GM23338 (cell line): ENCODE results near the gene DTD1. TPM values are rescaled to one million over a fixed set of nuclear protein-coding genes. Genes with fewer than 3 reads are reported as not detected.

Experiments used
- ATAC-seq: fragments of 200-7000 bp; cut with Tn5 transposase; 3 replicates; pipeline ENCODE4 v1.9.1; 2020
- DNase-seq: peaks from one replicate; pipeline ENCODE4 v3.0.0-alpha.2; 2015; ENCODE audit warnings: low spot score
- H2AFZ ChIP-seq: fragments of 200-600 bp; sonication (generic); 2 replicates; pipeline ENCODE4 v1.8.0; 2016; ENCODE audit warnings: antibody characterized with exemption, mild to moderate bottlenecking, moderate library complexity
- H3F3A ChIP-seq: fragments of 200-600 bp; sonication (generic); replicated peaks from 2 replicates; pipeline ENCODE4 v1.8.0; 2017; ENCODE audit warnings: antibody characterized with exemption, mixed run types, low read depth
- H3K27ac ChIP-seq: fragments of 200-600 bp; sonication (generic); 2 replicates; pipeline ENCODE4 v1.6.1; 2016; ENCODE audit warnings: low read depth
- H3K27me3 ChIP-seq: fragments of 200-600 bp; sonication (generic); 2 replicates; pipeline ENCODE4 v1.8.0; 2016; ENCODE audit warnings: mild to moderate bottlenecking, mixed run types, moderate library complexity; ENCODE audit not compliant: insufficient read depth
- H3K36me3 ChIP-seq: fragments of 200-600 bp; sonication (generic); 2 replicates; pipeline ENCODE4 v1.8.0; 2016; ENCODE audit warnings: mild to moderate bottlenecking; ENCODE audit not compliant: insufficient read depth
- H3K4me1 ChIP-seq: fragments of 200-600 bp; sonication (generic); 2 replicates; pipeline ENCODE4 v1.8.0; 2016; ENCODE audit warnings: mild to moderate bottlenecking, moderate library complexity; ENCODE audit not compliant: insufficient read depth
- H3K4me2 ChIP-seq: fragments of 200-600 bp; sonication (generic); 2 replicates; pipeline ENCODE4 v1.7.1; 2017; ENCODE audit warnings: mixed run types
- H3K4me3 ChIP-seq: fragments of 200-600 bp; sonication (generic); 2 replicates; pipeline ENCODE4 v1.6.1; 2016; ENCODE audit warnings: mixed run types
- H3K79me2 ChIP-seq: fragments of 200-600 bp; sonication (generic); replicated peaks from 2 replicates; pipeline ENCODE4 v1.8.0; 2017; ENCODE audit warnings: mild to moderate bottlenecking; ENCODE audit not compliant: insufficient read depth
- H3K9me2 ChIP-seq: fragments of 200-600 bp; sonication (generic); 2 replicates; pipeline ENCODE4 v1.8.0; 2017; ENCODE audit not compliant: insufficient read depth
- H4K20me1 ChIP-seq: fragments of 200-600 bp; sonication (generic); replicated peaks from 2 replicates; pipeline ENCODE4 v1.8.0; 2017; ENCODE audit warnings: mild to moderate bottlenecking; ENCODE audit not compliant: insufficient read depth
- H3K27ac Mint-ChIP-seq: 2 replicates; pipeline ENCODE4 v1.8.0; 2020; ENCODE audit warnings: inconsistent platforms, mild to moderate bottlenecking, moderate library complexity, mixed read lengths
- H3K27me3 Mint-ChIP-seq: 3 replicates; pipeline ENCODE4 v1.8.0; 2022; ENCODE audit warnings: low read depth, mild to moderate bottlenecking, moderate library complexity, mixed read lengths, inconsistent platforms; ENCODE audit not compliant: insufficient read depth, poor library complexity
- H3K36me3 Mint-ChIP-seq: 3 replicates; pipeline ENCODE4 v1.8.0; 2021; ENCODE audit warnings: low read depth, mild to moderate bottlenecking, inconsistent platforms, moderate library complexity, mixed read lengths
- H3K4me1 Mint-ChIP-seq: 3 replicates; pipeline ENCODE4 v1.8.0; 2020; ENCODE audit warnings: mild to moderate bottlenecking, inconsistent platforms, mixed read lengths
- H3K4me3 Mint-ChIP-seq: 3 replicates; pipeline ENCODE4 v1.8.0; 2021; ENCODE audit warnings: moderate library complexity, mild to moderate bottlenecking, inconsistent platforms, mixed read lengths
- H3K9me3 Mint-ChIP-seq: 3 replicates; pipeline ENCODE4 v1.8.0; 2020; ENCODE audit warnings: moderate library complexity, mild to moderate bottlenecking, inconsistent platforms, mixed read lengths
- CREB1 ChIP-seq: fragments of 250-450 bp; sonication (Bioruptor Pico); IDR thresholded peaks from 2 replicates; pipeline ENCODE4 v1.5.0; 2020; ENCODE audit warnings: low read depth, mild to moderate bottlenecking, moderate library complexity
- EZH2 ChIP-seq: fragments of 200-600 bp; sonication (generic); IDR thresholded peaks from one replicate; pipeline ENCODE4 v1.8.0; 2017; ENCODE audit warnings: antibody characterized with exemption, mild to moderate bottlenecking, low read depth; ENCODE audit not compliant: unreplicated experiment
- EZH2phosphoT487 ChIP-seq: fragments of 200-600 bp; sonication (generic); IDR thresholded peaks from one replicate; pipeline ENCODE4 v1.8.1; 2018; ENCODE audit warnings: antibody characterized with exemption; ENCODE audit not compliant: unreplicated experiment
- JUNB ChIP-seq: IDR thresholded peaks from one replicate; pipeline ENCODE4 v1.6.1; 2016; ENCODE audit warnings: antibody characterized with exemption; ENCODE audit not compliant: unreplicated experiment
- NANOG ChIP-seq: IDR thresholded peaks from 2 replicates; pipeline ENCODE4 v1.6.1; 2016; ENCODE audit warnings: antibody characterized with exemption, borderline replicate concordance
- POLR2AphosphoS5 ChIP-seq: IDR thresholded peaks from 2 replicates; pipeline ENCODE4 v1.6.1; 2016; ENCODE audit warnings: antibody characterized with exemption, low read depth
- STAT1 ChIP-seq: IDR thresholded peaks from one replicate; pipeline ENCODE4 v1.6.1; 2016; ENCODE audit warnings: antibody characterized with exemption; ENCODE audit not compliant: unreplicated experiment
- ZNF114 ChIP-seq: fragments of 250-450 bp; sonication (Bioruptor Pico); IDR thresholded peaks from 2 replicates; pipeline ENCODE4 v1.5.0; 2020; ENCODE audit warnings: mild to moderate bottlenecking, moderate library complexity
- ZNF331 ChIP-seq: fragments of 250-450 bp; sonication (Bioruptor Pico); IDR thresholded peaks from 2 replicates; pipeline ENCODE4 v1.5.0; 2020; ENCODE audit warnings: low read depth, mild to moderate bottlenecking, moderate library complexity
- polyA plus RNA-seq: library from polyadenylated mRNA; unstranded; fragments of >200 nt; fragmentation: Nextera tagmentation; extraction: Ambion mirVana; gene quantifications from 2 replicates; pipeline ENCODE4 v1.2.1, GENCODE V29; 2016
- total RNA-seq: library from RNA; depleted of rRNA; stranded (reverse); fragments of >200 nt; shearing (Covaris generic); gene quantifications from 2 replicates; pipeline ENCODE4 v1.2.3, GENCODE V29; 2014
- TF ChIP-seq, protein P1 (sequence below), 2 experiments: fragments of 200-600 bp in 1 of 2; sonication (generic) in 1 of 2; conservative IDR thresholded peaks; 2 replicates each; pipeline versions ENCODE4 v1.5.1 to v1.6.1; 2016 to 2017; ENCODE audit warnings: antibody characterized with exemption in 2 of 2, low read depth in 2 of 2, mild to moderate bottlenecking in 2 of 2, moderate library complexity in 1 of 2
- TF ChIP-seq, protein P2 (sequence below): fragments of 250-450 bp; sonication (Bioruptor Pico); IDR thresholded peaks from 2 replicates; pipeline ENCODE4 v1.5.0; 2020; ENCODE audit warnings: mild to moderate bottlenecking, moderate library complexity
- TF ChIP-seq, protein P3 (sequence below): IDR thresholded peaks from 2 replicates; pipeline ENCODE4 v1.6.1; 2016; ENCODE audit warnings: antibody characterized with exemption
- TF ChIP-seq, protein P4 (sequence below): IDR thresholded peaks from one replicate; pipeline ENCODE4 v1.6.1; 2018; ENCODE audit warnings: antibody characterized with exemption; ENCODE audit not compliant: unreplicated experiment

DTD1 gene
- total and polyA plus RNA-seq, 2 experiments from 2014 or later = 69.8 to 74.0 TPM

DNA sequence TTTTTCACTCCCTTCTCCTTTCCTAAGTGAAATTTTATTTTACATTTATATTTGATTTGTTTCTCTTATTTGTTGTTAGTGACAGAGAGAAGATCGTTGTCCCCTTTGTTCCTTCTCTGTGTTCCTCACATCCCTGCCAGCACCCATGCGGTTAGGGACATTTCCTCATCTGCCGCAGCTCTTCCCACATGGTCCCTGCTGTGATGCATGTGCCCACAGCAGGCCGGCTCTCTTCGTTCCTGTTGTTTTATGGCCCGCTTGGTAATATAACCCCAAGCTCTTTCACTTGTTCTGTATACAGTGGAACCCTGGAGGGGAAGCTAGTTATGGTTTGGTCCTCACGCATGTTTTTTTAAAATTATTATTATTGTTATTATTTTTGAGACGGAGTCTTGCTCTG is 23.6 kb downstream of the DTD1 start:
- no peaks in the 10 kb centered on the region for H3K9me2 ChIP-seq
- no peaks in the 10 kb centered on the region for H3K36me3 ChIP-seq
- peaks cover 6% of the 10 kb centered on the region; the same call in 1 of the 2 replicates for H4K20me1 ChIP-seq
- peaks cover 5% of the 10 kb centered on the region; the same call in 2 of the 3 replicates for H3K36me3 Mint-ChIP-seq
- H3F3A ChIP-seq = no peaks in the 10 kb centered on the region
- no peak overlapping the region for H3K4me3 ChIP-seq
- H3K27me3 ChIP-seq = no peaks in the 10 kb centered on the region
- no peaks in the 10 kb centered on the region; the same call in 1 of the 2 replicates for H3K79me2 ChIP-seq
- peaks cover 17% of the 10 kb centered on the region for H3K4me1 Mint-ChIP-seq
- H3K4me2 ChIP-seq = no peak overlapping the region
- H3K27me3 Mint-ChIP-seq = peaks cover 4% of the 10 kb centered on the region
- H2AFZ ChIP-seq = no peak overlapping the region
- no peak overlapping the region for H3K27ac ChIP-seq
- H3K4me1 ChIP-seq = no peaks in the 10 kb centered on the region
- H3K4me3 Mint-ChIP-seq = no peak overlapping the region
- peak overlapping the region; percentile 90 for H3K27ac Mint-ChIP-seq
- no peak for TF ChIP-seq ZNF331 (CRISPR knock-in tag)
- TF ChIP-seq POLR2AphosphoS5 = no peak
- TF ChIP-seq CREB1 (CRISPR knock-in tag) = no peak
- TF ChIP-seq, protein P1, sequence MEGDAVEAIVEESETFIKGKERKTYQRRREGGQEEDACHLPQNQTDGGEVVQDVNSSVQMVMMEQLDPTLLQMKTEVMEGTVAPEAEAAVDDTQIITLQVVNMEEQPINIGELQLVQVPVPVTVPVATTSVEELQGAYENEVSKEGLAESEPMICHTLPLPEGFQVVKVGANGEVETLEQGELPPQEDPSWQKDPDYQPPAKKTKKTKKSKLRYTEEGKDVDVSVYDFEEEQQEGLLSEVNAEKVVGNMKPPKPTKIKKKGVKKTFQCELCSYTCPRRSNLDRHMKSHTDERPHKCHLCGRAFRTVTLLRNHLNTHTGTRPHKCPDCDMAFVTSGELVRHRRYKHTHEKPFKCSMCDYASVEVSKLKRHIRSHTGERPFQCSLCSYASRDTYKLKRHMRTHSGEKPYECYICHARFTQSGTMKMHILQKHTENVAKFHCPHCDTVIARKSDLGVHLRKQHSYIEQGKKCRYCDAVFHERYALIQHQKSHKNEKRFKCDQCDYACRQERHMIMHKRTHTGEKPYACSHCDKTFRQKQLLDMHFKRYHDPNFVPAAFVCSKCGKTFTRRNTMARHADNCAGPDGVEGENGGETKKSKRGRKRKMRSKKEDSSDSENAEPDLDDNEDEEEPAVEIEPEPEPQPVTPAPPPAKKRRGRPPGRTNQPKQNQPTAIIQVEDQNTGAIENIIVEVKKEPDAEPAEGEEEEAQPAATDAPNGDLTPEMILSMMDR (conservative IDR thresholded peaks at IDR 0.05; ENCODE audit: low read depth in 2 of 2) = no peak
- no peak for TF ChIP-seq NANOG
- TF ChIP-seq, protein P2, sequence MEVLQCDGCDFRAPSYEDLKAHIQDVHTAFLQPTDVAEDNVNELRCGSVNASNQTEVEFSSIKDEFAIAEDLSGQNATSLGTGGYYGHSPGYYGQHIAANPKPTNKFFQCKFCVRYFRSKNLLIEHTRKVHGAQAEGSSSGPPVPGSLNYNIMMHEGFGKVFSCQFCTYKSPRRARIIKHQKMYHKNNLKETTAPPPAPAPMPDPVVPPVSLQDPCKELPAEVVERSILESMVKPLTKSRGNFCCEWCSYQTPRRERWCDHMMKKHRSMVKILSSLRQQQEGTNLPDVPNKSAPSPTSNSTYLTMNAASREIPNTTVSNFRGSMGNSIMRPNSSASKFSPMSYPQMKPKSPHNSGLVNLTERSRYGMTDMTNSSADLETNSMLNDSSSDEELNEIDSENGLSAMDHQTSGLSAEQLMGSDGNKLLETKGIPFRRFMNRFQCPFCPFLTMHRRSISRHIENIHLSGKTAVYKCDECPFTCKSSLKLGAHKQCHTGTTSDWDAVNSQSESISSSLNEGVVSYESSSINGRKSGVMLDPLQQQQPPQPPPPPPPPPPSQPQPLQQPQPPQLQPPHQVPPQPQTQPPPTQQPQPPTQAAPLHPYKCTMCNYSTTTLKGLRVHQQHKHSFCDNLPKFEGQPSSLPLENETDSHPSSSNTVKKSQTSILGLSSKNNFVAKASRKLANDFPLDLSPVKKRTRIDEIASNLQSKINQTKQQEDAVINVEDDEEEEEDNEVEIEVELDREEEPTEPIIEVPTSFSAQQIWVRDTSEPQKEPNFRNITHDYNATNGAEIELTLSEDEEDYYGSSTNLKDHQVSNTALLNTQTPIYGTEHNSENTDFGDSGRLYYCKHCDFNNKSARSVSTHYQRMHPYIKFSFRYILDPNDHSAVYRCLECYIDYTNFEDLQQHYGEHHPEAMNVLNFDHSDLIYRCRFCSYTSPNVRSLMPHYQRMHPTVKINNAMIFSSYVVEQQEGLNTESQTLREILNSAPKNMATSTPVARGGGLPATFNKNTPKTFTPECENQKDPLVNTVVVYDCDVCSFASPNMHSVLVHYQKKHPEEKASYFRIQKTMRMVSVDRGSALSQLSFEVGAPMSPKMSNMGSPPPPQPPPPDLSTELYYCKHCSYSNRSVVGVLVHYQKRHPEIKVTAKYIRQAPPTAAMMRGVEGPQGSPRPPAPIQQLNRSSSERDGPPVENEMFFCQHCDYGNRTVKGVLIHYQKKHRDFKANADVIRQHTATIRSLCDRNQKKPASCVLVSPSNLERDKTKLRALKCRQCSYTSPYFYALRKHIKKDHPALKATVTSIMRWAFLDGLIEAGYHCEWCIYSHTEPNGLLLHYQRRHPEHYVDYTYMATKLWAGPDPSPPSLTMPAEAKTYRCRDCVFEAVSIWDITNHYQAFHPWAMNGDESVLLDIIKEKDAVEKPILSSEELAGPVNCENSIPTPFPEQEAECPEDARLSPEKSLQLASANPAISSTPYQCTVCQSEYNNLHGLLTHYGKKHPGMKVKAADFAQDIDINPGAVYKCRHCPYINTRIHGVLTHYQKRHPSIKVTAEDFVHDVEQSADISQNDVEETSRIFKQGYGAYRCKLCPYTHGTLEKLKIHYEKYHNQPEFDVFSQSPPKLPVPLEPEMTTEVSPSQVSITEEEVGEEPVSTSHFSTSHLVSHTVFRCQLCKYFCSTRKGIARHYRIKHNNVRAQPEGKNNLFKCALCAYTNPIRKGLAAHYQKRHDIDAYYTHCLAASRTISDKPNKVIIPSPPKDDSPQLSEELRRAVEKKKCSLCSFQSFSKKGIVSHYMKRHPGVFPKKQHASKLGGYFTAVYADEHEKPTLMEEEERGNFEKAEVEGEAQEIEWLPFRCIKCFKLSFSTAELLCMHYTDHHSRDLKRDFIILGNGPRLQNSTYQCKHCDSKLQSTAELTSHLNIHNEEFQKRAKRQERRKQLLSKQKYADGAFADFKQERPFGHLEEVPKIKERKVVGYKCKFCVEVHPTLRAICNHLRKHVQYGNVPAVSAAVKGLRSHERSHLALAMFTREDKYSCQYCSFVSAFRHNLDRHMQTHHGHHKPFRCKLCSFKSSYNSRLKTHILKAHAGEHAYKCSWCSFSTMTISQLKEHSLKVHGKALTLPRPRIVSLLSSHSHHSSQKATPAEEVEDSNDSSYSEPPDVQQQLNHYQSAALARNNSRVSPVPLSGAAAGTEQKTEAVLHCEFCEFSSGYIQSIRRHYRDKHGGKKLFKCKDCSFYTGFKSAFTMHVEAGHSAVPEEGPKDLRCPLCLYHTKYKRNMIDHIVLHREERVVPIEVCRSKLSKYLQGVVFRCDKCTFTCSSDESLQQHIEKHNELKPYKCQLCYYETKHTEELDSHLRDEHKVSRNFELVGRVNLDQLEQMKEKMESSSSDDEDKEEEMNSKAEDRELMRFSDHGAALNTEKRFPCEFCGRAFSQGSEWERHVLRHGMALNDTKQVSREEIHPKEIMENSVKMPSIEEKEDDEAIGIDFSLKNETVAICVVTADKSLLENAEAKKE (CRISPR knock-in tag) = no peak
- no peak for TF ChIP-seq ZNF114
- no peak for TF ChIP-seq STAT1
- TF ChIP-seq, protein P3, sequence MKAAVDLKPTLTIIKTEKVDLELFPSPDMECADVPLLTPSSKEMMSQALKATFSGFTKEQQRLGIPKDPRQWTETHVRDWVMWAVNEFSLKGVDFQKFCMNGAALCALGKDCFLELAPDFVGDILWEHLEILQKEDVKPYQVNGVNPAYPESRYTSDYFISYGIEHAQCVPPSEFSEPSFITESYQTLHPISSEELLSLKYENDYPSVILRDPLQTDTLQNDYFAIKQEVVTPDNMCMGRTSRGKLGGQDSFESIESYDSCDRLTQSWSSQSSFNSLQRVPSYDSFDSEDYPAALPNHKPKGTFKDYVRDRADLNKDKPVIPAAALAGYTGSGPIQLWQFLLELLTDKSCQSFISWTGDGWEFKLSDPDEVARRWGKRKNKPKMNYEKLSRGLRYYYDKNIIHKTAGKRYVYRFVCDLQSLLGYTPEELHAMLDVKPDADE = no peak
- TF ChIP-seq, protein P4, sequence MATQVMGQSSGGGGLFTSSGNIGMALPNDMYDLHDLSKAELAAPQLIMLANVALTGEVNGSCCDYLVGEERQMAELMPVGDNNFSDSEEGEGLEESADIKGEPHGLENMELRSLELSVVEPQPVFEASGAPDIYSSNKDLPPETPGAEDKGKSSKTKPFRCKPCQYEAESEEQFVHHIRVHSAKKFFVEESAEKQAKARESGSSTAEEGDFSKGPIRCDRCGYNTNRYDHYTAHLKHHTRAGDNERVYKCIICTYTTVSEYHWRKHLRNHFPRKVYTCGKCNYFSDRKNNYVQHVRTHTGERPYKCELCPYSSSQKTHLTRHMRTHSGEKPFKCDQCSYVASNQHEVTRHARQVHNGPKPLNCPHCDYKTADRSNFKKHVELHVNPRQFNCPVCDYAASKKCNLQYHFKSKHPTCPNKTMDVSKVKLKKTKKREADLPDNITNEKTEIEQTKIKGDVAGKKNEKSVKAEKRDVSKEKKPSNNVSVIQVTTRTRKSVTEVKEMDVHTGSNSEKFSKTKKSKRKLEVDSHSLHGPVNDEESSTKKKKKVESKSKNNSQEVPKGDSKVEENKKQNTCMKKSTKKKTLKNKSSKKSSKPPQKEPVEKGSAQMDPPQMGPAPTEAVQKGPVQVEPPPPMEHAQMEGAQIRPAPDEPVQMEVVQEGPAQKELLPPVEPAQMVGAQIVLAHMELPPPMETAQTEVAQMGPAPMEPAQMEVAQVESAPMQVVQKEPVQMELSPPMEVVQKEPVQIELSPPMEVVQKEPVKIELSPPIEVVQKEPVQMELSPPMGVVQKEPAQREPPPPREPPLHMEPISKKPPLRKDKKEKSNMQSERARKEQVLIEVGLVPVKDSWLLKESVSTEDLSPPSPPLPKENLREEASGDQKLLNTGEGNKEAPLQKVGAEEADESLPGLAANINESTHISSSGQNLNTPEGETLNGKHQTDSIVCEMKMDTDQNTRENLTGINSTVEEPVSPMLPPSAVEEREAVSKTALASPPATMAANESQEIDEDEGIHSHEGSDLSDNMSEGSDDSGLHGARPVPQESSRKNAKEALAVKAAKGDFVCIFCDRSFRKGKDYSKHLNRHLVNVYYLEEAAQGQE = no peak
- TF ChIP-seq JUNB = no peak
- no peak for TF ChIP-seq EZH2phosphoT487
- no peak for TF ChIP-seq EZH2
- ATAC-seq = peak; percentile 69
- H3K9me3 Mint-ChIP-seq = no peaks in the 10 kb centered on the region
- DNase-seq = peak; percentile 29
